Measurements from ENCODE around the gene SLC24A3.

Gene SLC24A3

GRCh38 chr20:19397226-19397625 is 184.8 kb downstream of the SLC24A3 start:
- DNase-seq = no peak

- no peak for DNase-seq
Observed at GRCh38 chr20:19397666-19398065, 185.2 kb downstream of the SLC24A3 start.

DNA sequence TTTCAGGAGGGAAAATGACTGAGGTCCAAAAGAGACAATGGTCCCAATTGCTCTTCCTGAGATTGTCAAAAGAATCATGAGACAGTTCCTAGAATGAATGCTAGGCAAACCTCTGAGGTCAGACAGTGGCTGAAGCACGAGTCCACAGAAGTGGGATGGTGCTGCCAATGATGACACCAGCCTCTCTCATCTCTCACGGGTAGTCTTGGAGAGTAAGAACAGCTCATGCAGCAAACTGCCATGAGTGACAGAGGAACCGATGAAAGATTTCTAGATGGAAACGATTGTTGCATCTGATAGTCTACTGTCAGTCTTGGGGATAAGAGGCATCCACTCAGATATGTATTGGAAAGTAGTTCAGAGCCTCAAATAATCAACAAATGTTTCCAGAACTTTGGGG is 188.7 kb downstream of the SLC24A3 start:
- no peak for DNase-seq

GRCh38 chr20:19403549-19403948 is 191.1 kb downstream of the SLC24A3 start:
- DNase-seq = no peak

DNA sequence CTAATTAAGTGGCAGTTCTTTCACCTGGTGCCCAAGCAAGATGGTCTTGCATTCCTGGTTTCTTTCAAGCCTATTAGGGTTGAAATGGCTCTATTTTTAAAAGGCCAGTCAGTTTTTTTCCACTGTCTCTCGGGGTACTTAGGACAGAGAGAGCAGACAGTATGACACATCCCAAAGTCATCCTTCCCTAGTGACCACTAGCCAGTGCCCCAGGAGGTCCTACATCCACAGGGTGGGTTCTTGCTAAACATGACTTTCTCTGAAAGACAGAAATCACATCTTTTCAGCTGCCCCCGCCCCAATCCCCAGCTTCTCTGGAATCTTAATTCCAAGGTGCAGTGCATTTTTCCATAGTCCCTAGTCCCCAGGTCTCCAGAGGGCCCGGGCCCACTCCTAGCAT is 192.4 kb downstream of the SLC24A3 start:
- DNase-seq = no peak

DNA sequence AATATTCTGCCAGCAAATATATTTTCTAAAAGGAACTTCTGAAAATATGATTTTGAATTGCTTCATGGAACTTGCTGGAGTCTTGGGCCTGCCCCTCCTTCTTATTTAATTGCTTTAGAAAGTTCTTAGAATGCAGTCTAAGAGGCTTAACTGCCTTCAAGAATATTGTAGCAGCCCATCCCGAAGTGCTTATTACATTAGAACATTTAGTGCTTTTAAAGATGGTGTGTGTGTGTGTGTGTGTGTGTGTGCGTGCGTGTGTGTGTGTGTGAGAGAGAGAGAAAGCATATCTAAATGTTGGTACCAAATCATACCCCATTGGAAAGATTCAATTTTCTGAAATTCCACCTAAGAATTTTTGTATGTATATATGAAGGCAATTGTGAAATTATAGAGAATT is 193.5 kb downstream of the SLC24A3 start:
- no peak for DNase-seq

DNA sequence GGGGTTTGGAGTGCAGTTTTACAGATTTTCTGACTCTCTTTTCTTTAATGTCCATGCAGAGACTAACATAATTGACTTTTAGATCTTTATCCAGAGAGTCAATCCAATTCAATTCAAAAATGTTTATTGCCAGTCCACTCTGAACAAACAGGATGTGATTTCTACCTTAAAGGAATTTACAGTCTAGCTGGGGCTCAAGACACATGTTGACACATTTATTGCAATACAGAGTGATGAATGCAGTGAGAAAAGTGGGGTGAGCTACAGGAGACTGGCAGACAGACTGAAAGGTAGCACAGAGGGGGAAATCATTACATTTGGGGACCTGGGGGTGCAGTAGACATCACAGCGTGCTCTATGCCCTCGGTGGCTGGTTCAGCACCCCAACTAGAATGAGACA is 193.9 kb downstream of the SLC24A3 start:
- no peak for DNase-seq

- no peak for DNase-seq
Observed at GRCh38 chr20:19407196-19407595, 194.8 kb downstream of the SLC24A3 start.

GRCh38 chr20:19407736-19408135 is 195.3 kb downstream of the SLC24A3 start:
- no peak for DNase-seq

- DNase-seq = no peak
Observed at GRCh38 chr20:19408971-19409370, 196.5 kb downstream of the SLC24A3 start.

GRCh38 chr20:19411811-19412210 is 199.4 kb downstream of the SLC24A3 start:
- no peak for DNase-seq

DNA sequence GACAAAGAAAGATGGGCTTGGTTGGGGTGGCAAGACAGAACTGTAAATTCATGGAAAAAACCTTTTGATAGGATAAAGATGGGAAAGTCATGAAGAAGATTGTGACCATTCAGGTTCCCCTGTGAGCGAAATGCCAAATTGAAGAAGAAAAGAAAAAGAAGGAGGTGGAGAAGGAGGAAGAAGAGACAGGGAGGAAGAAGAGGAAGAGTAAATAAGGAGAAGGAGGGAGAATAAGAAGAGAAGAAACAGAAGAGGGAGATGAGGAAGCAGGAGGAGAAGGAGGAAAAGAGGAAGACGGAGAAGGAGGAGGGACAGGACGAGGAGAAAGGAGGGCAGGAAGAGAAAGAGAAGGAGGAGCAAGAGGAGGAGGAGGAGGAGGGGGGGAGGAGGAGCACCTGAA is 199.8 kb downstream of the SLC24A3 start:
- DNase-seq = no peak

DNA sequence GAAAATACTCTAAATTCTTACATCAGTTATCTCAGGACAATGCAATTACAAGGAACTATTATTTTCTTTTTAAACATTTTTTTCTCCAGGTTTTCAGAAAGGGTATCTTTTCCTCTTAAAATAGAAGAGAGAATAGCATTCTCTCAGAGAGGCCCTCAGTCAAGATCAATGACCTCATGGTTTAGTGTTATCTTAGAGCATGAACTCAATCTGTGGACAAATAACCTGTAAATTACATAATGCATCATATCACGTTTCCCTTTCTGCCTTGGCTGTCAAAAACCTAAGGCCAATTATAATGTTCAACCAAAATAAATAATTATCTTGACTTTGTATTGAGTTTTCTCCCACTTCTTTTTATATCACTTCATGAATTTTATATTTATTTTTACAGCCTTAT is 202.2 kb downstream of the SLC24A3 start:
- DNase-seq = no peak

DNA sequence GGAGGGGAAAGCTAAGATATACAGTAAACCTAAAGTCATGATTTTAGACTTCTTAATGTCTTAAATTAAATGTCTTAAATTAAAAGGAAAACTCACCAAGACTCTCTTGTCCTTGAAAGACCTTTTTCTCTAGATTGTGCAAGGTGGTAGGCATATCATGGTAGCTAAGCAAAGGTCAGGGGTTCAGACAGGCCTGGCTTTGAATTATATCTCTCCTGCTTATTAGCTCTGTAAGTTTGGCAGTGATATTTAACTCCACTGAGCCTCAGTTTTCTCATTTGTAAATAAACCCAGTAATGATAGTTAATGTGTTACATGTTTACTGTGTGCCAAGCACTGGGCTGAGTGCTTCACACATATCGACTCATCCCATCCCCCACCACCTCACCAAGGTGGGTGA is 203.3 kb downstream of the SLC24A3 start:
- DNase-seq = no peak

DNA sequence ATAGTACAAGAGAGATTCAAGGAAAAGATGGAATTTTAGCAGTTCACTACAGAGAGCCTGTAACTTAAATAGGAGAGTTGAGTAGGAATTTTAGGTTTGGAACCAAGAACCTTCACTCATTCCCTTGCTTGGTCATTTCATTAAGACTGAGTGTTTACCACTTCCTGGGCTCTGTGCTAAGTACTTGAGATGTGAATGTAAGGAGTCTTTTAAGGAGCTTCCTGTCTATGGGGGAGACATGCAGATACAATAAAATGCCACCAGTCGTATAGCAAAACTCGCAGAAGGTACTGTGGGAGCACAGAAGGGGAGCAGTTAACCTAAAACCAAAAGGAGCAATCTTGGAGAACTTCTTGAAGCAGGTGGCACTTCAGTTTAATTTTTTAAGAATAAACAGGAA is 204.2 kb downstream of the SLC24A3 start:
- DNase-seq = no peak

DNA sequence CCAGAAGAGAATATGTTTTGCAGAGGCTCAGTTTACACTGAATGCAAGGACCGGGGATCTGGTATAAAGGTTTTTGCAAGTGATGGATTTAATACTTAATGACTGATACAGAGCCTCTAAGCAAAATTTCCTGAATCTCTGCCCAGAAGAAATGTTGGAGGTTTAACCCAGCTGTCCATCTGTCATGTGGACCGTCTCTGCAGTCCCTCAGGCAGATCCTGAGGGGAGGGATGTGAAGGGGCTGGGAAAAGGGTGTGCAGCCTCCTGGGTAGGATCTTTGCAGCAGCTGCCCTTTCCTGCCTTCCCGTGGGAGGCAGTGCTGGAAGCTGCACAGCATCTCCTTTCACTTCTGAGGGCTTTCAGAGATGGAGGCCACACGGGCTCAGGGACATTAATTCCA is 207.0 kb downstream of the SLC24A3 start:
- no peak for DNase-seq

DNA sequence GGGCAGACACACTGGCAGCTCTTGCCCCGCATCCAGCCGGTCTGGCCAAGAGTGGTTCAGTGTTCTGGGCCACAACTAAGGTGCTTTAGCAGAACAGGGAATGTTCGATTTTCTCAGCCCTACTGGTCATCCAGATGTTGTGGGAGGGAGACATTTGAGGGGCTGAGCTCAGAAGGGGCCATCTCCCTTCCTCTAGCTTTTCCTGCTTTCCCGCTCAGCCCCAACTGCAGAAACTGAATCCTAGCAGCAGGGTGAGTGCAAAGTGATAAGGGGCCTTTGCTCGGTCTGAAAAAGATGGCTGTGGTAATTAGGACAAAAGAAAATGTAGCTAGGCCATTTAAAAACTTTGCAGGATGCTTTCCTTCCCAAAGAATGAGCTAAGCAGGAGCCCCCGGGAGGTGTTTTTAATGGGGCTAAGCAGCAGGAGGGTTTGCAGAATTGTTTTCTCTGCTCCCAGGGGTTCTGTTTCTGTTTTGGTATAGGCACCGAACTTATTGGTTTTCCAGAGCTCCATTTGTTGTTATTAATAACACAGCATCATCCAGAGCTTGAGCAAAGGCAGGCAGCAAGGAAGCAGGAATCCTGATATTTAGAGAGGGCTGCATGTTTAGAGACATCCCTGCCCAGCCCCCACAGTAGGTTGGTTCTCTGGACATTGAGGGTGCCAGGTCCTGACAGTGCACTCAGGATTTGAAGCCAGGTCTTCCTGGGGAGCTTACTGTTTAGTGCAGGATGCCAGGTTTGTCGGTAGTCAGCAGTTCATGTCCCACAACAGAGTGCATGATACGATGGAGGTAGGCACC is 210.9 kb downstream of the SLC24A3 start:
- no peak for DNase-seq

- DNase-seq = no peak
Observed at GRCh38 chr20:19423900-19424620, 211.6 kb downstream of the SLC24A3 start.

DNA sequence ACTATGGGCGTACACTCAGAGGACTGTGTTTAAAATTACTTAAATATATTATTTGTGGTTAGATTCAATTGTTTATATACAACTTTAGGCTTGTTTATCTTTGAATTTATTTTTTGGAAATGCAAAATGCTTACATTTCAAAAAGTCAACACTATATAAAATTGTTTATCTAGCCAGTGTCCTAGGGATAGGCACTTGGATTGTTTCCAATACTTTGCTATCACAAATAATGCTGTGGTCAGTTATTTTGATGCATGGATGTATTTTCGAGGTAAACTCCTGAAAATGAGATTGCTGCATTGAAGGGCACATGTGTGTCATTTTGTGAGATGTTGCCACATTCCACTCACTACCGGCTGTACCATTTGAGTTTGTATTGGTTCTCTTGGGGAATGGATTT is 213.9 kb downstream of the SLC24A3 start:
- no peak for DNase-seq

GRCh38 chr20:19427480-19427879 is 215.0 kb downstream of the SLC24A3 start:
- no peak for DNase-seq

DNA sequence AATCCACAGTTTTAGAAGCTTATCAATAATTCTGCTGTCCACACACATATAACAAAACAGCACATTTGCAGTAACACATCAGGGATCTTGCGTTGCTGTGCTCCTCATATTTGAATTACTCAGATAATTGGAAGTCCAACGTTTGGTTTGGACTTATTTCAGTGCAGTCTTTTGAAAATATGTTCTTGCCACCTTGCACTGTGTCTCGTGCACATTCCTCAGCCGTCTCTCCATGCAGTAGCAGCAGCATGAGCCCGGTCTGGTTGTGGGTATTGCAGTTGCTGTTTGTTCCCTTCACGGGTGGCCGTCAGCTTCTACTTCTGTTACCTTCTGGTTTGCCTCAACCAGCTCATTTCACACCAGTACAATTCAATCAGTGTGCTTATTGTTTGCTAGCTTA is 215.5 kb downstream of the SLC24A3 start:
- no peak for DNase-seq

DNA sequence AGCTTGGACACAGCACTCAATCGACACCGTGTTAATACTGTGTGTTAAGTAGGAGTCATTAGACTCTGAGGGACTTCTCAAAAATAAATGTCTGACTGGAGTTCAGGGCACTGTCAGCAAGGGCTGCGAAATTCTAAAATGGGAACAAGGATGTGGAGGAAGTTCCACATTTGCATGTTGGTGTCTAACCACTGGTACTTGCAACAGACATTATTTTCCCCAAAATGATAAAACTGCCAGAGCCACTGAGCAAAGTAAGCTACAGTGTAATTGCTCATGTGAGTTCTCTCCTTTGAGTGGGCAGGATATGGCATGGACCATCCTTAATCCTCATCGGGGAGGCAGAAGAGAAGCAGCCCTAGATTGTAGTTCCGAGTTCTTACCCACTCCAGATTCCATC is 215.9 kb downstream of the SLC24A3 start:
- DNase-seq = no peak

DNA sequence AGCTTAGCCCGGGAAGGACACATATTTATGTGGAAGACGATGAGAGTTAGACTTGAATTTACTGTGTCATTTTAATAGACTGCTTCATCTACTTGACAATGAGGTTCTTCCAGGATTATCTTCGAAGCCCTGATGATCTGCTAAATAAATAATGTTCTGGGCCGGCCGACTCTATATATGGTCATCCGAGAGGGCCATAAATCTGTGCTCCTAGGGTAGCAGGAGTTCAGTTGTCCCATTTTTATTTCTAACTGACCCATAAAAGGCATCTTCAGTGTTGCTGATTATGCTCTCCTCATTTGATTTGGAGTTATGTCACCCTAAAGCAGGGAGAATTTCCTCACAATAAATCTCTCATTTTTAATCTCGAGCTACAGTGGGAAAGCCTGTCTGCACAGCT is 217.1 kb downstream of the SLC24A3 start:
- DNase-seq = no peak

DNA sequence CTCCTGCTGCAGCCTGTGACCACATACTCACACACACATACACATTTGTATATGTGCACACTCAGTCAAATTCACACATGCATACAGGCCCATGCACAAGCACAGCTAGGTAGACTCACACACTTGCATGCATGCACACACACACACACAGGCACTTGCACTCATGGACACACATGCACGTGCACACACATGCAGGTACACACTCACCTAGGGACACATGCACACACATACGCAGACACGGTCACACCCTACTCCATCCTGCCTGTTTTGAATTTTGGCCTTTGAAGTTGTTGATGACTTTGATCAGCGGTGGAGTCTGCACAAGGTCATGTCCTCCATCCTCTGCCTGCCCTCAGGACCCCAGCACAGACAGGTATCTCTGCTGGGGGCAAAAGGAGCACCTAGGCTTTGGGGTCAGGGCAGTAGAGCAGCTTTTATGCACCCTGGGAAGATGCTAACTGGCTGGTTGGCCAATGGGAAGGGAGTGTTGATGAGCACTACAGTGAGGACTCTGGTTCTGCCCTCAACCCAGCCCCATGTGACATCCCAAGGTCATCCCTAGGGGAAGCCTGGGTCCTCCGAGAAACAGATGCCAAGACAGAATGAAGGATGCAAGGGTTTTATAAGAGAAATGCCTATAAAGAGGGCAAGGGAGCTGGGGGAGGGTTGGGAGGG is 218.3 kb downstream of the SLC24A3 start:
- DNase-seq = no peak
